HG03045 (cell line): ENCODE results near the gene ZNF143.

Experiments
- ATAC-seq: cut with Tn5 transposase; IDR thresholded peaks from one replicate; pipeline ENCODE4 v1.9.1; 2021; ENCODE audit warnings: mild to moderate bottlenecking, moderate library complexity; ENCODE audit not compliant: unreplicated experiment

ZNF143 gene

GRCh38 chr11:9573775-9574621 lies 113.2 kb downstream of the ZNF143 start:
- peak; percentile 2 for ATAC-seq

- ATAC-seq, result no peak
Measured at GRCh38 chr11:9574622-9575259, 113.9 kb downstream of the ZNF143 start.

- no peak for ATAC-seq
Measured at GRCh38 chr11:9575260-9576240, 114.7 kb downstream of the ZNF143 start.

GRCh38 chr11:9576701-9577381 lies 116.0 kb downstream of the ZNF143 start:
- no peak for ATAC-seq

GRCh38 chr11:9577556-9577955 lies 116.7 kb downstream of the ZNF143 start:
- ATAC-seq, result no peak
